GM23248 (cell line): ENCODE results near the gene EFNA2.

Experiments
- EZH2 ChIP-seq: fragments of 200-600 bp; sonication (generic); IDR thresholded peaks from 2 replicates; pipeline ENCODE4 v1.6.1; 2018; ENCODE audit warnings: antibody characterized with exemption, mild to moderate bottlenecking; ENCODE audit not compliant: insufficient read depth, poor library complexity, severe bottlenecking
- EZH2phosphoT487 ChIP-seq: fragments of 200-600 bp; sonication (generic); IDR thresholded peaks from 2 replicates; pipeline ENCODE4 v1.6.1; 2018; ENCODE audit warnings: antibody characterized with exemption, moderate library complexity, mild to moderate bottlenecking, low read depth; ENCODE audit not compliant: insufficient read depth

GRCh38 chr19:1308718-1309117 lies 23.0 kb downstream of the EFNA2 start:
- TF ChIP-seq EZH2phosphoT487 = no peak
- no peak for TF ChIP-seq EZH2
